ENCODE measurements around the gene SOS1.
A peak's percentile ranks its signal among the peaks of the same experiment; 100 is the strongest.
"Not testable (repeated sequence)": the region's sequence is repeated elsewhere in the genome, so short reads cannot be mapped to it uniquely, and the experiment has no call there.

SOS1 gene

GRCh38 chr2:39120771-39121522 lies at the start of gene SOS1:
Gene SOS1, minus strand, starts transcription at chr2:39121051. Its CDS starts 629 bp downstream, at chr2:39120422.
- peak; percentile 80 to 83 for DNase-seq

DNA sequence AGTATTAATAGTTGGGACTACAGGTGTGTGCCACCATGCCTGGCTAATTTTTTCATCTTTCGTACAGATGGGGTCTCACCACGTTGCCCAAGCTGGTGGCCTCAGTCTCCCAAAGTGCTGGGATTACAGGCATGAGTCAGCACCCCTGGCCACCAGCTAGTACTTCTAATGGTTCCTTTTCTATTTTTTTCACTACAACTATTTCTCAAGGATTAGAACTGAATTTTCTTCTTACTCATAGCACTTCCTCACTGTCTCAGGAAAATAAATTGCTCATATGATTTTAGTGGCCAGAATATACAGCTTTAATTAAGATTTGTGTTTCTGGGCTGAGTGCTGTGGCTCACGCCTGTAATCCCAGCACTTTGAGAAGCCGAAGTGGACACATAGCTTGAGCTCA lies 43.2 kb upstream of the SOS1 start:
- no peak for DNase-seq

GRCh38 chr2:39160982-39161381 lies 40.1 kb upstream of the SOS1 start:
- no peak for DNase-seq

GRCh38 chr2:39159283-39159682 lies 38.4 kb upstream of the SOS1 start:
- DNase-seq, result no peak

DNA sequence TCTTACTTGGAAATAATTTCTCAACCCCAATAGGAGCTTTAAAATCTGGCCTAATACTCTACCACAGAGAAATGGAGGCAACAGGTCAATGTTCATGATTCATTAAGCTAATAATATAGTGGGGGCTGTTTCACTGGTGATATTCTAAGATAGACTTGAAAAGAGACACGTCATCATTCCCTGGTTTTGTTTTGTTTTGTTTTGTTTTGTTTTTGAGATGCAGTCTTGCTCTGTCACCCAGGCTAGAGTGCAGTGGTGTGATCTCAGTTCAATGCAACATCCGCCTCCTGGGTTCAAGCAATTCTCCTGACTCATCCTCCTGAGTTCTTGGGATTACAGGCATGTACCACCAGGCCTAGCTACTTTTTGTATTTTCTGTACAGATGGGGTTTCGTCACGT lies 37.5 kb upstream of the SOS1 start:
- DNase-seq, result no peak

DNA sequence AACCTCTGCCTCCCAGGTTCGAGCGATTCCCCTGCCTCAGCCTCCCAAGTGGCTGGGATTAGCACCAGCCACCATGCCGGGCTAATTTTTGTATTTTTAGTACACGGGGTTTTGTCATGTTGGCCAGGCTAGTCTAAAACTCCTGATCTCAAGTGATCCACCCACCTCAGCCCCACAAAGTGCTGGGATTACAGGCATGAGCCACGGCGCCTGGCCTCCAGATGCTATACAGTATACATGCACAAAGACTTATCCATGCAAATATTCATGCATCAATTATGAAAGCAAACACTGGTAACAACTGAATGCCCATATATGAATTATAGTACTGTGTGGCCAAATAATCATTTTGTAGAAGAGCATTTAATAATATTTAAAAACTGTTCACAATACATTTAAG lies 36.0 kb upstream of the SOS1 start:
- DNase-seq, result no peak

- no peak for DNase-seq
Observed at GRCh38 chr2:39156107-39156506, 35.3 kb upstream of the SOS1 start.

DNA sequence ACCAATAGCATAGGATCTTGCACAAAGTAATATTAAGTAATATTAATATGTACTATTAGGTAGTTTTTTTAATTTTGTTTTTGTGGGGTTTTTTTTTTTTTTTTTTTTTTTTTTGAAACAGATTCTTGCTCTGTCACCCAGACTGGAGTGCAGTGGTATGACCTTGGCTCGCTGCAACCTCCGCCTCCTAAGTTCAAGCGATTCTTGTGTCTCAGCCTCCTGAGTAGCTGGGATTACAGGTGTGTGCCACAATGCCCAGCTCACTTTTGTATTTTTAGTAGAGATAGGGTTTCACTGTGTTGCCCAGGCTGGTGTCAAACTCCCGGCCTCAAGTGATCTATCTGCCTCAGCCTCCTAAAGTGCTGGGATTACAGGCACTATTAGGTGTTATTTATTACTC lies 34.7 kb upstream of the SOS1 start:
- DNase-seq, result not testable (repeated sequence)

DNA sequence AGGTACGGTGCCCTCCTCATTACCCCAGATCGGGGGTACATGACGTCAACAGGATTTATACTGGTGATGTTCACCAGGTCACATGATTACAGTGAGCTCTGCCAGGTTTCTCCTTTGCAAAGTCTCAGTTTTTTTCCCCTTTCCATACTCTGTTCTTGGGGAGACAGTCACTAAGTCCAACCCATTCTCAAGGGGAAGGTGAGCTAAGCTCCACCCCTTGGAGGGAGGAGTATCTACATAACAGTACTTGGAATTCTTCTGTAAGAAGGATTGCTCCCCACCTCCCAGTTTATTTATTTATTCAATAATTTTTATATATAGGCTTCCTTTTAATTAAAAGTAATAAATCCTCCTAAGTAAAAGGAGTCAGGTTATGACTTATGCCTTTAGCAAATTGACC lies 34.1 kb upstream of the SOS1 start:
- DNase-seq, result no peak

DNA sequence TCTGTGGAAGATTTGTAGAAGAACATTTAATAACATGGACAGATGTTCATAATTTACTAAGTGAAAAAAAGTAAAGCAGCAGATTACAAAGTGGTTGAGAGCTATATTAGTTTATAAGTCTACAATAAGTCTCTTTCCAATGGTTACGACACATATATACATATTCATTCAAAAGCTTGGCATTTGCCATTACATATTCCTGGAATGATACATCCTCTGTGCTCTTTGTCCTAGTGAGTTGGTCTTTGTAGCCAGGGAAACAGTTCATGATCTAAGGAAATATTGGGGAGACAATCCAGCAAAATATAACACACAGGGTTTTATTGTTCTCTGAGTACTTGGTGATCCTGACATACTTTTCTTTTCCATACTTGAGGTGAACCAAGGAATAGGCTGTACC lies 32.5 kb upstream of the SOS1 start:
- no peak for DNase-seq

DNA sequence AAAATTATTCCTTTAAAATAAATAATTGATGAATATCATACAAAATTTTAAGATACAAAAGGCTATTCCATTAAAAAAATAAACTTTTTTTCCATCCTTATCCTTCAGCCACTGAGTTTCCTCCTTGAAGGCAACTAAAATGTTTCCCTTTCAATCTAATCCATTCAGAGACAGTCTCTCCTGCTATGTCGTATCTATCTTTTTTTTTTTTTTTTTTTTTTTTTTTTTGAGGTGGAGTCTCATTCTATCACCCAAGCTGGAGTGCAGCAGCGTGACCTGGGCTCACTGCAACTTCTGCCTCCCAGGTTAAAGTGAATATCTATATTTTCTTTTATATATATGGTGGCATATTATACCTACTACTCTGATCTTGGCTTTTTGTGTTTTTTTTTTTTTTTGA lies 31.7 kb upstream of the SOS1 start:
- DNase-seq, result no peak

GRCh38 chr2:39150890-39151497 lies 30.1 kb upstream of the SOS1 start:
- no peak for DNase-seq

DNA sequence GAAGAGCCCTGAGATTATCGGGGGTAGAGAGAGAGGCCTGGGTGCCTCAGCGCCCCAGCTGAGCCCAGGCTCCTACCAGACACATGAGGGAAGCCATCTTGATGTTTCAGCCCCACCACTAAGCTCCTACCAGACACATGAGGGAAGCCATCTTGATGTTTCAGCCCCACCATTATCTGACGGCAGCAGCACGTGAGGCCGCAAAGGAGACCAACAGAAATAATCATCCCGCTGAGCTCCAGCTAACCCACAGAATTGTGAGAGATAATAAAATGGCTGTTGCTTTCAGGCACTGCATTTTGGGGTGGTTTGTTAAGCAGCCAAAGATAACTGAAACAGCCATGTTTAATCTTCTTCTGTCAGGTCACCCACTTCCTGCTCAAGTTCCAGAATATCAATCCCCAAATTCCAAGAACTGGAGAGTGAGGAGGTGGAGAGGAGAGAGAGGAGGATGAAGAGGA lies 29.3 kb upstream of the SOS1 start:
- DNase-seq, result no peak

- no peak for DNase-seq
Observed at GRCh38 chr2:39146630-39147029, 25.8 kb upstream of the SOS1 start.

GRCh38 chr2:39145906-39146421 lies 25.1 kb upstream of the SOS1 start:
- no peak for DNase-seq

DNA sequence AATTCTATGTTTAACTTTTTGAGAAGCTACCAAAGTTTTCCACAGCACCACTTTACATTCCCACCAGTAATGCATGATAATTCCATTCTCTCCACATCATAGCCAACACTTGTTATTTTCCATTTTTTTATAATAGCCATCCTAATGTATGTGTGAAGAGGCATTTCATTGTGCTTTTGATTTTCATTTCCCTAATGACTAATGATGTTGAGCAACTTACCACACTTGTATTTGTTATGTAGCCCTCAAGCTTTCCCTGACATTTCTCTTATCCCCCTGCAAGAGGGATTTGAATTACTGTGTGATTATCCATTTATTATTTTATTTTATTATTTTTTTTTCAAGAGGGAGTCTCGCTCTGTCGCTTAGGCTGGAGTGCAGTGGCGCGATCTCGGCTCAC lies 23.6 kb upstream of the SOS1 start:
- no peak for DNase-seq

- no peak for DNase-seq
Observed at GRCh38 chr2:39142904-39143605, 22.2 kb upstream of the SOS1 start.

DNA sequence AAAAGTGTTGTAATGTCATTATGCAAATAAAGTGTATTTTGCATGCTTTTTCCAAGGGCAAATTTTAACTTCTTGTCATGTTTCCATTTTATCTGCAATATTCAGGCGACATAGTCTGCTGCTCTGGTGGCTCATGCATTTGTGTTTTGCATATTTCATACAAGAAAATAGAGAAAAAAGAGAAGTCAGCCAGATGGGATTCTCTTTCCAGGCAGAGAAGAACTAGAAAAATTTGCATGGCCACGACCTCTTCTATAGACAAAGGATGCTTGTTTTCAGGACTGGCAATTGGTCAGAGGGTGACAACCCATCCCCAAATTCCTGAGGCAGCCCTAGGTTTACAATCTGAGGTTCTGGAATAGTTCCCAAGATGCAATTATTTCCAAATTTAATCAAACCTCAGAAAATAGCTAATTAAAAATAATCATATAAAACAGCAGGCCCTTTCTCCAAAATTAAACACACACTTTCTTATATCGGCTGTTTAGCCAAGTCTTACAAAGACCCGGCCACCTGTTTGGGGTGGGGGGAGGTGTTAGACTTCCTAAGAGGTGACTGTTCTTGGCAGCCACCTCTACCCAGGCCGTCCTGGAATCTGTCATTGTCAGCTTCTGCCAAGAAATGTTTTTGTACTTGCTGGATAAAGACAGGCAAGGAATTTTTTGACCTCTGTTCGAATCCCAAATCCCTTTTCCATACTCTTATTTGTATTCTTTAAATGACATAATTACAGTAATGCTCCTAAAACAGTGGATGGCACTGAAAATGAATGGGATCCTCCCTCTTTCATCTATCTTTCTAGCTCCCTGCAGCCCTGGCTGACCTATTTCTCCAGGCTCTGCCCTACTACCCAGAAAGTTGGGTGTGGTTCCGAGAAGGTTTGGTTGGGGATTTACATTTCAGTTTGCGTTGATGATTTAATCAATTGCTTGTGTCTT lies 20.8 kb upstream of the SOS1 start:
- DNase-seq, result no peak

GRCh38 chr2:39140948-39141333 lies 20.1 kb upstream of the SOS1 start:
- not testable (repeated sequence) for DNase-seq

DNA sequence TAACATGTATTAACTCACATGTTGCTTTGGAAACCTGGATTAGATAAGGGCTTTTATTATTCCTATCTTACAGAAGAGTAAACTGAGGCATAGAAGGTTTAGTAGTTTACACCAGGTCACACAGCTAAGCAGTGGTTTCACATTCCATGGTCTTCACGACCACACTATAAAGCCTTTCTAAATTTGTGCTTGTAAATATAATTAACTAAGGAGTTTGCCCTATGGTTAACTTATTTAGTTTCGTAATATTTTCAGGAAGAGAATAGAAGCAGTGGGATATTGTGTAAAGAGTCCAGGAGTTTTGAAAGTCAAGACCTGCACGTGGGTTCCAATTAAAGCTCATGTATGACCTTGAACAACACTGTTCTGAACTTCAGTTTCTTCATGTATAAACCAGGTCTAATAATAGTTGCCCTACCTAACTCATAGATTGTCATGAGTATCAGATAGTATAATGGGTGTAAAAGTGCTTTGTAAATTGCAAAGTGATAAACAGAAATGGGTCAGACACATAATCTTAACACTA lies 19.5 kb upstream of the SOS1 start:
- DNase-seq, result peak; percentile 35 to 52

DNA sequence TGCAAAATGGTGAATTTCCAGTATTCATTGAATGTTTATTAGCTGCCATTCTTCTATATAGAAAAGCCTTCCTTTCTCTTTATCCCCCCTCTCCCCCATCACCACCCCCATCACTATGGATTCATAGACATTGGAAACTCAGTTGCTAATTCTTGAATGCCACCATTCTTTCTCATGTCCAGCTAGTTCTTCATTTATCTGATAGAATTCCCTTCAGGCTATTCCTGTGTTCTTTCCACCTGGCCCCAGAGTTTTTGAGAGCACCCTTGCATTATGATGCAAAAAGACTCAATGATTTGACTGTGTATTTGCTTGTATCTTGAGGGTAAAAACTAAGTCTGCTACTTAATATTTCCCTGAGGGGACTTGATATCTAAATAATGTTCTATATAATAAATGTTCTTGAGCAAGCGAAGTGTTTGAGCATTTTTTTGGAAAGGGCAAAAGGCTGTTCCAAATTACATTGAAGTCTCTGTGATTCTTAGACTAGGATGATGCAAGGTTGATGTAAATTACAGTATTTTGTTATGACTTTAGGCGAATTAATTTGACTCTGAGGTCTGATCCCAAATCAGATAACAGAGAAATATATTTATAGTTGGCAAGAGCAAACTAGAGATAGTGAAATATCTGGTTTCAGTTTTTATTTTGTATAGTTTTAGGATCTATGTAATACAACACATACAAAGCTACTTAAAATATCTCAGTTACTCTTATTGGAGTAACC lies 18.8 kb upstream of the SOS1 start:
- DNase-seq, result no peak

DNA sequence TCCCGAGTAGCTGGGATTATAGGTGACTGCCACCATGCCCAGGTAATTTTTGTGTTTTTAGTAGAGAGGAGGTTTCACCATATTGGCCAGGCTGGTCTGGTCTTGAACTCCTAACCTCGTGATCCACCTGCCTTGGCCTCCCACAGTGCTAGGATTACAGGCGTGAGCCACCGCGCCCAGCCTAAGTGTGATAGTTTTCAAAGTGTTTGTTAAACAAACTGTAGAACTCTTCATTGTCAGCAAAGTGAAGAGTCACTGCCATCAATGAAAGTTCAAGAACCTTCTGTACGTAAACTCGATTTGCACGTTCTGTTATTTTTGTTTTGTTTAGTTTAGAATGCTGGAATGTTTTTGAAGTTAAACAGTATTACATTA lies 18.0 kb upstream of the SOS1 start:
- no peak for DNase-seq

Measured in AML-193 (cell line).